Thyroid gland (tissue), 4 donors: ENCODE measurements around the gene WDR36.

ENCODE experiments used
- CTCF ChIP-seq, 6 experiments: fragments of 200-600 bp in 3 of 6; fragments of 450-650 bp in 3 of 6; sonication (generic) in 3 of 6; IDR thresholded peaks; one replicate each; pipeline ENCODE4 v1.5.1; 2016 to 2019; ENCODE audit warnings: antibody characterized with exemption in 6 of 6, mild to moderate bottlenecking in 2 of 6, inconsistent platforms in 1 of 6, moderate library complexity in 1 of 6
- POLR2A ChIP-seq, 2 donors: fragments of 450-650 bp; IDR thresholded peaks; one replicate each; pipeline ENCODE4 v1.6.1; 2017; ENCODE audit warnings: antibody characterized with exemption in 2 of 2, mild to moderate bottlenecking in 2 of 2, moderate library complexity in 1 of 2

DNA sequence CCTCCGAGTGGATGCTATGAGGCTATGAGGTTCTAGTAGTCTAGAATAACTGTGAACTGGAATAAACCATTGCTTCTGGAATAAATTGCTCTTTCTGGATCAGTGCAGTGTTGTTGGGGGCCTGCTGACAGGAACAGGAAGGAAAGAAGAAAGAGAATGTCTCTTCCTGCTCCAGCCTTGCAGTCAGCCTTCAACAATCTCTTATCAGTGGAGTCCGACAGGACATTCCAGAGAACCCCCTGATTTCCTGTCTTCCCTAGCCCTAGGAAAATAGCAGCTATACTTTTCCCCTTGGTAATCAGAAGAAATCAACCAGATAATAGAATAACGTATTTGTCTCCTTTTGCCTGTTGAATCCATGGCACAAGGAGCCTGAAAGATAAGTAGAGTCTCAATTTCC lies 55.4 kb downstream of the WDR36 start:
- TF ChIP-seq POLR2A (IDR thresholded peaks at IDR 0.05): no peak
- TF ChIP-seq CTCF (IDR thresholded peaks at IDR 0.05): no peak
